ENCODE measurements around the gene DLX5.

The DLX5 gene

GRCh38 chr7:96987719-96988118 is 36.9 kb downstream of the DLX5 start:
- in situ Hi-C loops (cut with HindIII; ENCODE audit: low pct_ligation_motif_present, low sequenced_read_pairs): no loop called here
- no peak overlapping the region for H3K27ac ChIP-seq
- TF ChIP-seq CTCF (IDR thresholded peaks at IDR 0.05; ENCODE audit: low read depth, low read length, missing control alignments): no peak
- no peaks in the 10 kb centered on the region for H3K36me3 ChIP-seq (replicated peaks)
- DNase-seq: no peak
- H3K4me3 ChIP-seq (ENCODE audit: low read depth, low read length): no peak overlapping the region
- peaks cover 49% of the 10 kb centered on the region for H3K27me3 ChIP-seq (replicated peaks)

GRCh38 chr7:96986901-96987300 is 37.7 kb downstream of the DLX5 start:
- DNase-seq: no peak
- Histone ChIP-seq H3K4me3 (ENCODE audit: low read depth, low read length) (no peak overlapping the region), H3K27ac (no peak overlapping the region), H3K36me3 (replicated peaks) (no peaks in the 10 kb centered on the region), H3K27me3 (replicated peaks) (peaks cover 41% of the 10 kb centered on the region)
- in situ Hi-C loops (cut with HindIII; ENCODE audit: low pct_ligation_motif_present, low sequenced_read_pairs): no loop called here
- TF ChIP-seq CTCF (IDR thresholded peaks at IDR 0.05; ENCODE audit: low read depth, low read length, missing control alignments): no peak

- Histone ChIP-seq H3K4me3 (ENCODE audit: low read depth, low read length) (no peak overlapping the region), H3K27ac (no peak overlapping the region), H3K27me3 (replicated peaks) (peaks cover 35% of the 10 kb centered on the region), H3K36me3 (replicated peaks) (no peaks in the 10 kb centered on the region)
- in situ Hi-C loops (cut with HindIII; ENCODE audit: low pct_ligation_motif_present, low sequenced_read_pairs): no loop called here
- DNase-seq: no peak
- no peak for TF ChIP-seq CTCF (IDR thresholded peaks at IDR 0.05; ENCODE audit: low read depth, low read length, missing control alignments)
Measured at GRCh38 chr7:96985992-96986391, 38.6 kb downstream of the DLX5 start.

GRCh38 chr7:96982586-96982985 is 42.0 kb downstream of the DLX5 start:
- no peak for TF ChIP-seq CTCF (IDR thresholded peaks at IDR 0.05; ENCODE audit: low read depth, low read length, missing control alignments)
- Histone ChIP-seq H3K36me3 (replicated peaks) (no peaks in the 10 kb centered on the region), H3K27me3 (replicated peaks) (peaks cover 3% of the 10 kb centered on the region), H3K4me3 (ENCODE audit: low read depth, low read length) (no peak overlapping the region), H3K27ac (no peak overlapping the region)
- in situ Hi-C loops (cut with HindIII; ENCODE audit: low pct_ligation_motif_present, low sequenced_read_pairs): no loop called here
- DNase-seq: no peak

GRCh38 chr7:96979551-96980276 is 44.9 kb downstream of the DLX5 start:
- in situ Hi-C loops (cut with HindIII; ENCODE audit: low pct_ligation_motif_present, low sequenced_read_pairs): no loop called here
- Histone ChIP-seq H3K4me3 (ENCODE audit: low read depth, low read length) (no peak overlapping the region), H3K27ac (no peak overlapping the region), H3K27me3 (replicated peaks) (no peaks in the 10 kb centered on the region), H3K36me3 (replicated peaks) (no peaks in the 10 kb centered on the region)
- TF ChIP-seq CTCF (IDR thresholded peaks at IDR 0.05; ENCODE audit: low read depth, low read length, missing control alignments): no peak
- DNase-seq: no peak

- DNase-seq: no peak
- in situ Hi-C loops (cut with HindIII; ENCODE audit: low pct_ligation_motif_present, low sequenced_read_pairs): no loop called here
- no peak for TF ChIP-seq CTCF (IDR thresholded peaks at IDR 0.05; ENCODE audit: low read depth, low read length, missing control alignments)
- Histone ChIP-seq H3K27ac (no peak overlapping the region), H3K27me3 (replicated peaks) (no peaks in the 10 kb centered on the region), H3K4me3 (ENCODE audit: low read depth, low read length) (no peak overlapping the region), H3K36me3 (replicated peaks) (no peaks in the 10 kb centered on the region)
Measured at GRCh38 chr7:96977445-96977844, 47.2 kb downstream of the DLX5 start.
